HepG2 (cell line): Measurements from ENCODE around the gene MFSD11. TPM values are rescaled to one million over a fixed set of nuclear protein-coding genes. Genes with fewer than 3 reads are reported as not detected.

ENCODE experiments used
- ATAC-seq: fragments of 200-7000 bp; cut with Tn5 transposase; 3 replicates; pipeline ENCODE4 v1.9.1; 2020; ENCODE audit warnings: mild to moderate bottlenecking, moderate library complexity
- BruUV-seq: library from RNA; stranded (reverse); fragments of 400-500 nt; replicated peaks from 2 replicates; lab custom pipeline; 2021; lab: Mats Ljungman, UMichigan
- CTCF ChIA-PET: fragments of 300-600 bp; formaldehyde crosslinking; extraction: SDS; loops from one replicate; lab custom pipeline; 2021; ENCODE audit warnings: low total read pairs, inconsistent platforms, low intra/inter-chr PET ratio; lab: Yijun Ruan, JAX
- POLR2A ChIA-PET: fragments of 350-600 bp; sonication (Branson Sonifier 250); formaldehyde crosslinking; loops from one replicate; lab custom pipeline; 2020; ENCODE audit warnings: antibody characterized with exemption, inconsistent platforms; lab: Yijun Ruan, JAX
- DNase-seq: peaks from one replicate; pipeline ENCODE4 v3.0.0-alpha.2; 2015; ENCODE audit warnings: low spot score
- FAIRE-seq: peaks from 3 replicates; lab custom pipeline; 2011; peaks lifted over from hg19 to GRCh38; lab: Jason Lieb, UNC
- H2AFZ ChIP-seq: one replicate; pipeline ENCODE4 v1.6.1; 2011; ENCODE audit warnings: low read length, inconsistent platforms
- H3K27ac ChIP-seq: fragments of 300-600 bp; 3 replicates; pipeline ENCODE4 v1.8.0; 2011; ENCODE audit warnings: mixed run types, mild to moderate bottlenecking, mixed read lengths, low read length, inconsistent platforms; ENCODE audit not compliant: insufficient read depth; ENCODE audit errors: extremely low read length
- H3K27me3 ChIP-seq, 2 experiments: fragments of 200-600 bp in 1 of 2; 2 replicates in 1 of 2; 3 replicates in 1 of 2; pipeline versions ENCODE4 v1.6.0 to v1.8.0; 2011; ENCODE audit warnings: low read length in 2 of 2, mild to moderate bottlenecking in 2 of 2, moderate library complexity in 2 of 2, inconsistent platforms in 1 of 2; ENCODE audit not compliant: insufficient read depth in 2 of 2, control insufficient read depth in 1 of 2
- H3K36me3 ChIP-seq, 2 experiments: fragments of 200-600 bp in 1 of 2; replicated peaks in 1 of 2; 2 replicates in 1 of 2; 3 replicates in 1 of 2; pipeline versions ENCODE4 v1.5.1 to v1.8.0; 2011; ENCODE audit warnings: low read length in 2 of 2, inconsistent platforms in 1 of 2; ENCODE audit not compliant: insufficient read depth in 2 of 2, control insufficient read depth in 1 of 2
- H3K4me1 ChIP-seq: 2 replicates; pipeline ENCODE4 v1.5.1; 2012; ENCODE audit warnings: low read length, inconsistent platforms; ENCODE audit not compliant: insufficient read depth
- H3K4me2 ChIP-seq: 2 replicates; pipeline ENCODE4 v1.6.0; 2011; ENCODE audit warnings: low read depth, low read length, inconsistent platforms
- H3K4me3 ChIP-seq, 3 experiments: fragments of 200-600 bp in 1 of 3; sonication (generic), shearing (Covaris generic) in 1 of 3; replicated peaks in 1 of 3; 2 replicates each; pipeline ENCODE4 v1.5.1; 2011 to 2016; ENCODE audit warnings: low read length in 3 of 3, inconsistent platforms in 2 of 3, low read depth in 2 of 3, mild to moderate bottlenecking in 2 of 3, control low read depth in 1 of 3, mixed read lengths in 1 of 3; ENCODE audit not compliant: insufficient read depth in 1 of 3
- H3K79me2 ChIP-seq: one replicate; pipeline ENCODE4 v1.6.1; 2011; ENCODE audit warnings: low read length, inconsistent platforms; ENCODE audit not compliant: insufficient read depth
- H3K9ac ChIP-seq: 2 replicates; pipeline ENCODE4 v1.6.0; 2011; ENCODE audit warnings: mild to moderate bottlenecking, low read depth, low read length, inconsistent platforms; ENCODE audit not compliant: insufficient read depth
- H3K9me3 ChIP-seq: 2 replicates; pipeline ENCODE4 v1.5.1; 2012; ENCODE audit warnings: mild to moderate bottlenecking, low read length
- H4K20me1 ChIP-seq: 2 replicates; pipeline ENCODE4 v1.6.0; 2011; ENCODE audit warnings: inconsistent platforms, mild to moderate bottlenecking, low read length, moderate library complexity; ENCODE audit not compliant: insufficient read depth
- HNF1A ChIP-seq, 2 experiments: sonication (generic) in 1 of 2; formaldehyde crosslinking in 1 of 2; IDR thresholded peaks; 2 replicates each; pipeline versions ENCODE4 v1.4.0 to v1.6.1; 2016 to 2020; ENCODE audit warnings: borderline replicate concordance in 1 of 2, low read depth in 1 of 2, mild to moderate bottlenecking in 1 of 2, missing genetic modification reagents in 1 of 2
- SYNCRIP ChIP-seq: fragments of 200-400 bp; formaldehyde crosslinking; IDR thresholded peaks from 2 replicates; pipeline ENCODE4 v1.6.1; 2018; ENCODE audit warnings: mild to moderate bottlenecking, low read depth, low read length; ENCODE audit not compliant: insufficient read depth
- WGBS: methylation state at CpG from one replicate; pipeline ENCODE4 v1.1.6; 2017; ENCODE audit warnings: low lambda C conversion rate; 5-methylcytosine and 5-hydroxymethylcytosine counted together
- in situ Hi-C: cut with HindIII; loops from 2 replicates; pipeline ENCODE4 v1.10.0; 2017; ENCODE audit warnings: low pct_unique_long_range_greater_than_20kb; ENCODE audit not compliant: extremely low pct_ligation_motif_present
- intact Hi-C: fragments of 100-400 bp; cut with micrococcal nuclease; formaldehyde crosslinking; loops from one replicate; pipeline ENCODE4 v1.10.0; 2022; ENCODE audit not compliant: unreplicated experiment
- polyA plus RNA-seq, 8 experiments: library from polyadenylated mRNA; depleted of rRNA in 3 of 8; stranded (reverse) in 7 of 8; unstranded in 1 of 8; fragments of >200 nt; fragmentation: Illumina TruSeq in 4 of 8; extraction: Trizol in 4 of 8; gene quantifications; 2 replicates each; pipeline versions ENCODE4 v1.2.1 to v1.2.3, GENCODE V29; 2011 to 2016; ENCODE audit warnings: low read depth in 4 of 8, missing spikeins in 1 of 8, mixed read lengths in 1 of 8; ENCODE audit not compliant: insufficient read depth in 1 of 8
- total RNA-seq, 5 experiments: library from RNA; depleted of rRNA; stranded (reverse); fragments of >200 nt; fragmentation: Illumina TruSeq; extraction: Trizol; gene quantifications; 2 replicates each; pipeline ENCODE4 v1.2.3, GENCODE V29; 2016; ENCODE audit warnings: low read depth in 1 of 5

Gene MFSD11
- total and polyA plus RNA-seq, 2 of the 13 experiments (the other 11 are each of a cell fraction or from before 2014, with no cell fraction given) = 26.1 to 36.3 TPM

- no peak overlapping the region for H2AFZ ChIP-seq
- no peak for ATAC-seq
- no peak for TF ChIP-seq SYNCRIP
- no peak for TF ChIP-seq HNF1A (IDR thresholded peaks at IDR 0.05; ENCODE audit: low read depth)
- TF ChIP-seq HNF1A (CRISPR knock-in tag; IDR thresholded peaks at IDR 0.05; ENCODE audit: borderline replicate concordance) = 0 out of 2 replicates have a peak, but pooled peaks have one; percentile 31
- TF ChIP-seq, all 625 proteins: peak for 1
- peaks cover 91% of the 10 kb centered on the region for H3K4me1 ChIP-seq
- in situ Hi-C loops = no loop called here
- CTCF ChIA-PET = no interaction called here
- H3K27me3 ChIP-seq = no peaks in the 10 kb centered on the region
- no peaks in the 10 kb centered on the region for H3K36me3 ChIP-seq
- no peaks in the 10 kb centered on the region for H3K9me3 ChIP-seq
- H3K9ac ChIP-seq = no peak overlapping the region
- POLR2A ChIA-PET = interaction anchor here (0.7 to 1.8 kb wide), 5 partner anchors 9 to 35 kb away, joined by 3 to 5 read pairs (median 3); no protein-coding TSS in a partner anchor
- peaks cover 3% of the 10 kb centered on the region; the same call in 1 of the 2 replicates for H4K20me1 ChIP-seq
- FAIRE-seq (no peak), DNase-seq (no peak)
- 88% methylated on average over 14 of the region's 17 CpGs for WGBS
- H3K4me2 ChIP-seq = no peak overlapping the region
- no peak overlapping the region for H3K27ac ChIP-seq
- no peak overlapping the region for H3K4me3 ChIP-seq
- no TSS peak for BruUV-seq
- intact Hi-C loops = no loop called here
- peaks cover 12% of the 10 kb centered on the region for H3K79me2 ChIP-seq
Observed at GRCh38 chr17:76697702-76698465, 40.0 kb upstream of the MFSD11 start.
